Measurements from ENCODE around the gene ZNF70. TPM values are rescaled to one million over a fixed set of nuclear protein-coding genes. Genes with fewer than 3 reads are reported as not detected.

The ZNF70 gene
- total RNA-seq, 1 experiment from 2014 or later: 5.4 TPM

DNA sequence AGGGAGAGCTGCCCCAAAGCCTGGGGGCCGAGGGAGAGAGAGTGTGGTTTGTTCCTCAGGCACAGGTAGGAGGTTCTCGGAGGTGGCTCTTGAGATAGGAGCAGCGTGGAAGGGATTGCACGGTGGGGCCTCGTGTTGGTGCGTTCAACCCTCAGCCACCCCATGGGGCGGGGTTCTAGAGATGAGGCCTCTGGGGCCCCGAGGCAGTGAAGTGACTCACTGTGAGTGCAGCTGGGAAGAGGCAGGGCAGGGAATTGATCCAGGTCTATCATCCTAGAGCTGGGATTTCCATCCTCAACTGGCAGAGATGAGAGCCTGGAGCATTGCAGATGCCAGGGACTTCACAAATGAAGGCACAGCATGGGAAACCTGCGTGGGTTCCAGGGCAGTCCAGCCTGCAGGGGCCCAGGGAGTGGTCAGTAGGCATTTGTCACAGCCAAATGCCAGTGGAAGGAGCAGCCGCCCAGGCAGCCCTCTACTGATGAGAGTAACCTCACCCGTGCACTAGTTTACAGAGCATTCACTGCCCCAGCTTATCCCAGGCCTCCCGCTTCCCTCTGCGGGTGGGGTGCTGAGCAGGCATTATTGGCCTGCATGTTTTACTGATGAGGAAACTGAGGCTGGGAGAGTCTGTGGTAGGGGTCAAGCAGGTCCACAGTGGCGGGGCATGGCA, 30.7 kb upstream of the ZNF70 start:
- Mint-ChIP-seq H3K27me3 (ENCODE audit: insufficient read depth, unreplicated experiment) (no peaks in the 10 kb centered on the region), H3K4me3 (ENCODE audit: unreplicated experiment) (no peak overlapping the region), H3K9me3 (ENCODE audit: unreplicated experiment) (no peaks in the 10 kb centered on the region), H3K27ac (ENCODE audit: unreplicated experiment) (peak overlapping the region; percentile 63), H3K4me1 (ENCODE audit: low read depth, unreplicated experiment) (peaks cover 8% of the 10 kb centered on the region), H3K36me3 (ENCODE audit: insufficient read depth, unreplicated experiment) (peaks cover 5% of the 10 kb centered on the region)
- H3K4me1 ChIP-seq: peaks cover 23% of the 10 kb centered on the region
- no peaks in the 10 kb centered on the region for H3K9me3 ChIP-seq
- intact Hi-C loops (cut with micrococcal nuclease; ENCODE audit: unreplicated experiment): no loop called here
- no TSS peak for BruUV-seq (replicated peaks)
- DNase-seq: peak; percentile 32 to 58
- H3K27me3 ChIP-seq (replicated peaks; ENCODE audit: control insufficient read depth, insufficient read depth, low read length): no peaks in the 10 kb centered on the region
- TF ChIP-seq, protein P1, sequence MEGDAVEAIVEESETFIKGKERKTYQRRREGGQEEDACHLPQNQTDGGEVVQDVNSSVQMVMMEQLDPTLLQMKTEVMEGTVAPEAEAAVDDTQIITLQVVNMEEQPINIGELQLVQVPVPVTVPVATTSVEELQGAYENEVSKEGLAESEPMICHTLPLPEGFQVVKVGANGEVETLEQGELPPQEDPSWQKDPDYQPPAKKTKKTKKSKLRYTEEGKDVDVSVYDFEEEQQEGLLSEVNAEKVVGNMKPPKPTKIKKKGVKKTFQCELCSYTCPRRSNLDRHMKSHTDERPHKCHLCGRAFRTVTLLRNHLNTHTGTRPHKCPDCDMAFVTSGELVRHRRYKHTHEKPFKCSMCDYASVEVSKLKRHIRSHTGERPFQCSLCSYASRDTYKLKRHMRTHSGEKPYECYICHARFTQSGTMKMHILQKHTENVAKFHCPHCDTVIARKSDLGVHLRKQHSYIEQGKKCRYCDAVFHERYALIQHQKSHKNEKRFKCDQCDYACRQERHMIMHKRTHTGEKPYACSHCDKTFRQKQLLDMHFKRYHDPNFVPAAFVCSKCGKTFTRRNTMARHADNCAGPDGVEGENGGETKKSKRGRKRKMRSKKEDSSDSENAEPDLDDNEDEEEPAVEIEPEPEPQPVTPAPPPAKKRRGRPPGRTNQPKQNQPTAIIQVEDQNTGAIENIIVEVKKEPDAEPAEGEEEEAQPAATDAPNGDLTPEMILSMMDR (IDR thresholded peaks at IDR 0.05; ENCODE audit: insufficient read depth in 1 of 2, low read depth in 1 of 2, low read length in 1 of 2, severe bottlenecking in 1 of 2, unreplicated experiment in 1 of 2): no peak
- no peaks in the 10 kb centered on the region for H3K36me3 ChIP-seq (ENCODE audit: control insufficient read depth, insufficient read depth, low read length)
- CTCF ChIA-PET: no interaction called here
- POLR2A ChIA-PET: no interaction called here
- no peak overlapping the region for H3K4me3 ChIP-seq (ENCODE audit: low read depth, low read length)

GRCh38 chr22:23781065-23781464, 30.2 kb upstream of the ZNF70 start:
- H3K4me3 Mint-ChIP-seq (ENCODE audit: unreplicated experiment): no peak overlapping the region
- peak overlapping the region; percentile 63 for H3K27ac Mint-ChIP-seq (ENCODE audit: unreplicated experiment)
- H3K27me3 Mint-ChIP-seq (ENCODE audit: insufficient read depth, unreplicated experiment): no peaks in the 10 kb centered on the region
- Histone ChIP-seq H3K36me3 (ENCODE audit: control insufficient read depth, insufficient read depth, low read length) (no peaks in the 10 kb centered on the region), H3K4me3 (ENCODE audit: low read depth, low read length) (no peak overlapping the region), H3K4me1 (peaks cover 18% of the 10 kb centered on the region), H3K27me3 (replicated peaks; ENCODE audit: control insufficient read depth, insufficient read depth, low read length) (no peaks in the 10 kb centered on the region), H3K9me3 (no peaks in the 10 kb centered on the region)
- ChIA-PET CTCF (no interaction called here), POLR2A (no interaction called here)
- H3K9me3 Mint-ChIP-seq (ENCODE audit: unreplicated experiment): no peaks in the 10 kb centered on the region
- peaks cover 5% of the 10 kb centered on the region for H3K36me3 Mint-ChIP-seq (ENCODE audit: insufficient read depth, unreplicated experiment)
- intact Hi-C loops (cut with micrococcal nuclease; ENCODE audit: unreplicated experiment): no loop called here
- peaks cover 8% of the 10 kb centered on the region for H3K4me1 Mint-ChIP-seq (ENCODE audit: low read depth, unreplicated experiment)
- TF ChIP-seq, protein P1 (IDR thresholded peaks at IDR 0.05; ENCODE audit: insufficient read depth in 1 of 2, low read depth in 1 of 2, low read length in 1 of 2, severe bottlenecking in 1 of 2, unreplicated experiment in 1 of 2): no peak
- DNase-seq: no peak
- no TSS peak for BruUV-seq (replicated peaks)

GRCh38 chr22:23780146-23780748, 29.3 kb upstream of the ZNF70 start:
- intact Hi-C loops (cut with micrococcal nuclease; ENCODE audit: unreplicated experiment): no loop called here
- CTCF ChIA-PET: no interaction called here

More at GRCh38 chr22:23780146-23780748, 29.3 kb upstream of the ZNF70 start:
- H3K27ac Mint-ChIP-seq (ENCODE audit: unreplicated experiment): no peak overlapping the region
- H3K4me3 Mint-ChIP-seq (ENCODE audit: unreplicated experiment): no peak overlapping the region
- POLR2A ChIA-PET: no interaction called here
- H3K36me3 ChIP-seq (ENCODE audit: control insufficient read depth, insufficient read depth, low read length): no peaks in the 10 kb centered on the region
- H3K4me1 Mint-ChIP-seq (ENCODE audit: low read depth, unreplicated experiment): peaks cover 8% of the 10 kb centered on the region
- no peak overlapping the region for H3K4me3 ChIP-seq (ENCODE audit: low read depth, low read length)
- no peaks in the 10 kb centered on the region for H3K9me3 ChIP-seq
- no peak for DNase-seq
- H3K27me3 ChIP-seq (replicated peaks; ENCODE audit: control insufficient read depth, insufficient read depth, low read length): no peaks in the 10 kb centered on the region
- no peaks in the 10 kb centered on the region for H3K9me3 Mint-ChIP-seq (ENCODE audit: unreplicated experiment)
- BruUV-seq (replicated peaks): no TSS peak
- peaks cover 20% of the 10 kb centered on the region for H3K4me1 ChIP-seq
- peaks cover 5% of the 10 kb centered on the region for H3K36me3 Mint-ChIP-seq (ENCODE audit: insufficient read depth, unreplicated experiment)
- no peaks in the 10 kb centered on the region for H3K27me3 Mint-ChIP-seq (ENCODE audit: insufficient read depth, unreplicated experiment)
- TF ChIP-seq, protein P1 (IDR thresholded peaks at IDR 0.05; ENCODE audit: insufficient read depth in 1 of 2, low read depth in 1 of 2, low read length in 1 of 2, severe bottlenecking in 1 of 2, unreplicated experiment in 1 of 2): no peak

All from Caco-2 (cell line).